Esophagus (tissue), 2 donors: Measurements from ENCODE around the gene GRAP. TPM values are rescaled to one million over a fixed set of nuclear protein-coding genes. Genes with fewer than 3 reads are reported as not detected.

Experiments
- H3K27ac ChIP-seq, 2 donors: one replicate each; pipeline ENCODE4 v1.5.1; 2013; ENCODE audit warnings: low read depth in 2 of 2, mild to moderate bottlenecking in 2 of 2, inconsistent platforms in 1 of 2, low read length in 1 of 2, moderate library complexity in 1 of 2
- H3K27me3 ChIP-seq, 2 donors: one replicate each; pipeline ENCODE4 v1.6.1; 2013; ENCODE audit warnings: low read length in 2 of 2, control low read depth in 1 of 2, mild to moderate bottlenecking in 1 of 2; ENCODE audit not compliant: insufficient read depth in 2 of 2, control insufficient read depth in 1 of 2
- H3K36me3 ChIP-seq, 2 donors: one replicate each; pipeline ENCODE4 v1.6.1; 2013; ENCODE audit warnings: low read length in 1 of 2; ENCODE audit not compliant: control insufficient read depth in 2 of 2, insufficient read depth in 2 of 2
- H3K4me1 ChIP-seq, 2 donors: one replicate each; pipeline ENCODE4 v1.6.1; 2013; ENCODE audit warnings: low read length in 1 of 2; ENCODE audit not compliant: control insufficient read depth in 2 of 2, insufficient read depth in 2 of 2
- H3K4me3 ChIP-seq, 2 donors: one replicate each; pipeline ENCODE4 v1.5.1; 2013; ENCODE audit warnings: low read length in 2 of 2, mild to moderate bottlenecking in 2 of 2, low read depth in 1 of 2, moderate library complexity in 1 of 2
- H3K9me3 ChIP-seq, 2 donors: one replicate each; pipeline ENCODE4 v1.6.1; 2013; ENCODE audit warnings: mild to moderate bottlenecking in 2 of 2, low read depth in 1 of 2, low read length in 1 of 2, moderate library complexity in 1 of 2; ENCODE audit not compliant: control insufficient read depth in 2 of 2, insufficient read depth in 1 of 2
- WGBS, 2 donors: extraction: QIAGEN DNeasy Blood & Tissue Kit; methylation state at CpG; one replicate each; pipeline ENCODE4 v1.1.7; 2013; 5-methylcytosine and 5-hydroxymethylcytosine counted together
- polyA plus RNA-seq, 2 donors: library from polyadenylated mRNA; stranded (reverse); fragments of 200-250 nt; gene quantifications; one replicate each; pipeline ENCODE4 v1.2.3, GENCODE V29; 2013
- donor health status: healthy with polysubstance abuse.
- donor health status: Bipolar disorder and iron deficiency.

The GRAP gene
- polyA plus RNA-seq, 2 donors: 1.2 to 1.3 TPM

GRCh38 chr17:19013226-19013625 is 33.5 kb downstream of the GRAP start:
- Histone ChIP-seq H3K4me1 (peaks cover 0 to 38% of the 10 kb centered on the region in 2 donors), H3K27me3 (no peaks in the 10 kb centered on the region), H3K4me3 (no peak overlapping the region), H3K9me3 (no peaks in the 10 kb centered on the region), H3K27ac (peak overlapping the region in 1 of 2 donors; percentile 85), H3K36me3 (no peaks in the 10 kb centered on the region)
- 96 to 97% methylated on average over 12 of the region's 12 CpGs for WGBS, 2 donors

- Histone ChIP-seq H3K4me1 (peaks cover 0 to 32% of the 10 kb centered on the region in 2 donors), H3K36me3 (no peaks in the 10 kb centered on the region), H3K27ac (no peak overlapping the region), H3K27me3 (no peaks in the 10 kb centered on the region), H3K4me3 (no peak overlapping the region), H3K9me3 (no peaks in the 10 kb centered on the region)
- WGBS, 2 donors: 93 to 94% methylated on average over 22 of the region's 22 CpGs
Observed at GRCh38 chr17:19012171-19013080, 34.3 kb downstream of the GRAP start.

GRCh38 chr17:19011581-19011980 is 35.2 kb downstream of the GRAP start:
- Histone ChIP-seq H3K4me3 (no peak overlapping the region), H3K27ac (peak overlapping the region; percentile 43 to 84), H3K36me3 (no peaks in the 10 kb centered on the region), H3K4me1 (peaks cover 0 to 28% of the 10 kb centered on the region in 2 donors), H3K27me3 (no peaks in the 10 kb centered on the region), H3K9me3 (no peaks in the 10 kb centered on the region)
- WGBS, 2 donors: 74 to 77% methylated on average over 6 of the region's 6 CpGs

- peak overlapping the region; percentile 70 to 84 for H3K27ac ChIP-seq
- no peaks in the 10 kb centered on the region for H3K9me3 ChIP-seq
- 51 to 52% methylated on average over 11 of the region's 11 CpGs for WGBS, 2 donors
- H3K4me3 ChIP-seq: no peak overlapping the region
- no peaks in the 10 kb centered on the region for H3K27me3 ChIP-seq
- H3K4me1 ChIP-seq: peaks cover 0 to 24% of the 10 kb centered on the region in 2 donors
- no peaks in the 10 kb centered on the region for H3K36me3 ChIP-seq
Observed at GRCh38 chr17:19010729-19011505, 35.8 kb downstream of the GRAP start.

GRCh38 chr17:19009970-19010369 is 36.8 kb downstream of the GRAP start:
- no peaks in the 10 kb centered on the region for H3K27me3 ChIP-seq
- no peak overlapping the region for H3K4me3 ChIP-seq
- H3K36me3 ChIP-seq: no peaks in the 10 kb centered on the region
- peaks cover 0 to 22% of the 10 kb centered on the region in 2 donors for H3K4me1 ChIP-seq
- H3K27ac ChIP-seq: no peak overlapping the region
- 94 to 95% methylated on average over 12 of the region's 12 CpGs for WGBS, 2 donors
- no peaks in the 10 kb centered on the region for H3K9me3 ChIP-seq

- H3K4me3 ChIP-seq: no peak overlapping the region
- peaks cover 0 to 16% of the 10 kb centered on the region in 2 donors for H3K4me1 ChIP-seq
- H3K27ac ChIP-seq: no peak overlapping the region
Observed at GRCh38 chr17:19006698-19007097, 40.1 kb downstream of the GRAP start.

GRCh38 chr17:19005789-19006430 is 40.8 kb downstream of the GRAP start:
- Histone ChIP-seq H3K4me3 (no peak overlapping the region), H3K27me3 (no peaks in the 10 kb centered on the region), H3K4me1 (peaks cover 0 to 16% of the 10 kb centered on the region in 2 donors), H3K9me3 (no peaks in the 10 kb centered on the region), H3K36me3 (peaks cover 5% of the 10 kb centered on the region in 2 donors), H3K27ac (peak overlapping the region in 1 of 2 donors; percentile 0)
- WGBS, 2 donors: 82 to 86% methylated on average over 4 of the region's 4 CpGs

More at GRCh38 chr17:19006698-19007097, 40.1 kb downstream of the GRAP start:
- no peaks in the 10 kb centered on the region for H3K9me3 ChIP-seq
- no peaks in the 10 kb centered on the region for H3K27me3 ChIP-seq
- H3K36me3 ChIP-seq: peaks cover 0 to 2% of the 10 kb centered on the region in 2 donors

- H3K4me1 ChIP-seq: peaks cover 0 to 21% of the 10 kb centered on the region in 2 donors
- H3K9me3 ChIP-seq: no peaks in the 10 kb centered on the region
- H3K27ac ChIP-seq: peak overlapping the region; percentile 74 to 88
- peaks cover 7% of the 10 kb centered on the region in 2 donors for H3K36me3 ChIP-seq
- no peaks in the 10 kb centered on the region for H3K27me3 ChIP-seq
- WGBS, 2 donors: 64 to 81% methylated on average over 13 of the region's 13 CpGs
- peak overlapping the region; percentile 58 to 66 for H3K4me3 ChIP-seq
Observed at GRCh38 chr17:19005137-19005773, 41.5 kb downstream of the GRAP start.
